Colon (tissue), 2 donors: ENCODE data around the gene MLN.

Source experiments
- FAIRE-seq: peaks from 2 replicates; lab custom pipeline; 2012; peaks lifted over from hg19 to GRCh38; lab: Jason Lieb, UNC
- donor health status: control.
- donor health status: control.

Gene MLN, protein sequence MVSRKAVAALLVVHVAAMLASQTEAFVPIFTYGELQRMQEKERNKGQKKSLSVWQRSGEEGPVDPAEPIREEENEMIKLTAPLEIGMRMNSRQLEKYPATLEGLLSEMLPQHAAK

DNA sequence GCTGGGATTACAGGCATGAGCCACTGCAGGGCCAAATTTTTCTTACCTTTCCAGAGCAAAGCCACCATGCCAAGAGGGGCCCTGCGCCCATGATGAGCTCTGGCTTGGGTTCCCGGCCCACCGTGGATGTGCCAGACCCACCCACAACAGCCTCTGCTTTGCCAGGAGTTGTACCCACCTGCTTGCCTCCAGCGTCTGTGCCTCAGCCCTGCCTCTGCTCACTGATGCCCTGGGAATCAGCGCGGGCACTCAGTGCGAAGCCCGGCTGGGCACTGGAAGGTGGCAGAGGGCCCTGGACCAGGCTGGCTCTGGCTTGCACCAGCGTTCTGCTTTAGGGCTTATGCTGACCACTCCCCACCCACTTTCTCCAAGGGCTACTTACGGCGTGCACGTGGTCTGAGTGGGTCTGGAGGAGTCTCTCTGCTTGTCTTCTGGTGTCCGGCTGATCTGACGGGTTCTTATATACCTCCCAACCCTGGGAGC, at the start of gene MLN:
TSS of gene MLN (minus strand) at position 433 of the 483 bp plus-strand sequence. CDS start 2,840 bp downstream, outside the sequence.
- FAIRE-seq, result no peak

DNA sequence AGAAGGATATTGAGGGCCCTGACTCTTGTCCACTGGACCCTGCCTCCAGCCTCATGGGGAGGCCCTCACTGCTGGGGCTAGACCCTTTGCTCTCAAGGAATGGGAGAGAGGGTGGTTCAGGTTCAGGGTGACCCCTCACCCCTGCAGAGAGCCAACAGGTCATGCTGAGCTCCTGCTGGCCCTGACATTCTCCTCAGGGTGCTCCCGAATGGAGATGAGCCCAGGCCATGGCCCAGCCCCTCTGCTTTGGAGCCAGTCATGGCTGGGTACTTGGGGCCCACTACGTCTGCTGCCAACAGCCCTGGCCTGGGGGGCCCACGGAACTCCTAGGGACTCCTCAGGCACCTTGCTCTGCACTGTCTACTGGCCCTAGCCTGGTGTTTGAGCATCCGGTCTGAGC, 49.2 kb upstream of the MLN start:
- FAIRE-seq, result no peak

DNA sequence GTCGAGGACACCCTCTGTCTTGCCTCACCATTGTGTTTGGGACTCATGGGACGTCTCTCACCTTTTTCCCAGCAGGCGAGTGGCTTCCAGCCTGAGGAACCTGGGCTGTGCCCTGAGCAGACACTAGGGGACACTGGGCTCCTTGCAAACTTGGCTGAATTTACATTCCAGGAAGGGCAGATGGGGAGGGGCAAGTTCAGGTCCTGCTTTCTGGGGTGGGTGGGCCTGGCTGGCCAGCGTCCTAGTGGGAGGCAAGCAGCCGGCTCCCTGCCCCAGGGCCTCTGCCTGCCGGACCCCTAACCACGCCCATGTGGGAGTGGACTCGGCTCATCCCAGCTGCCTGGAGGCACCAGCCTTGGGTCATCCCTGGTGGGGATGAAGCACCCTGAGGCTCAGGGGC, 48.2 kb upstream of the MLN start:
- no peak for FAIRE-seq

DNA sequence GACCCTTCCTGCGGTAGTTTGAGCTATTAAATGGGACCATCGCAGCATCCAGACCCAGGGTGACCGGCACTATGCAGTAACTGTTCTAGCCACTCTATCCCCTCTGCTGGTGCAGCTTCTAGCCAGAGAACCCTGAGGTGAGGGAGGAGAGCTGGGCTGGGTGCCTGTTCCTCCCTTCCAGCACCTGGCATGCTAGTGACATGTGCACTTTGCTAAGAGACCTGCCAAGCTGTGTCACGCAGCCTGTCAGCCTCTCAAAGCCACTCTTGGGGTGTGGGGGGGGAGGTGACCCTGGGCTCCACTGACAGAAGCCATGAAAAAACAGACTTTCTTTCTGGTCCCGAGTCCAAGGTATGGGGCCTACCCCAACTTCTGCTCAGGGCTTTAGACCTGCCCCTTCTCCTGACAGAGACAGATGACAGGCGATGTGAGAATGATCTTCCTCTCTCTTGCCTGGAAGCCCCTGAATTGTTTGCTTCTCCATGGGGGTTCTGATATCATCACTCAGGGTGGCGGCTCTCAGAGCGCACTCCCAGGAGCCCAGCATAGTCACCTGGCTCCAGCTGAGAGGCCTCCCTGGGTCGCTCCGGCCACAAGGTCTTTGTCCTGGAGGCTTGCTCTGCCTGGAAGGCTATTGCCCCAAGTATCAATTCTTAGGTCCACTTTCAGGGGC, 47.2 kb upstream of the MLN start:
- no peak for FAIRE-seq

DNA sequence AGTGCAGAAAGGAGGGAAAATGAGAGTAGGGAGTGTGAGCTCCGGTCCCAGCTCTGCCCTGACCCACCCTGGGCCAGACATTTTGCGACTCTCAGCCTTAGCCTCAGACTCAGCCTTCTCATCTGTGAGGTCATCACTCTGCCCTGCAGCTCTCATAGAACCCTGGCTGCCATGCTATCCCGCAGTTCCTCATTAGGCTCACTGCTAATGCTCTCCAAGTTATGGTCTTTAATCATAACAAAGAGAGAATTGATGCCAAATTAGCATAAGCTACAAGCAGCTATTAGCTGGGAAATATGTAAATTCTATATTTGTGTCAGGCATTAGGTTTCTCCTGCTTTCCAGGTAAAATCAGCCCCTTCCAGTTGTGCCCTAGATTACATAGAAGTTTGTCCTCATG, 46.5 kb upstream of the MLN start:
- no peak for FAIRE-seq

DNA sequence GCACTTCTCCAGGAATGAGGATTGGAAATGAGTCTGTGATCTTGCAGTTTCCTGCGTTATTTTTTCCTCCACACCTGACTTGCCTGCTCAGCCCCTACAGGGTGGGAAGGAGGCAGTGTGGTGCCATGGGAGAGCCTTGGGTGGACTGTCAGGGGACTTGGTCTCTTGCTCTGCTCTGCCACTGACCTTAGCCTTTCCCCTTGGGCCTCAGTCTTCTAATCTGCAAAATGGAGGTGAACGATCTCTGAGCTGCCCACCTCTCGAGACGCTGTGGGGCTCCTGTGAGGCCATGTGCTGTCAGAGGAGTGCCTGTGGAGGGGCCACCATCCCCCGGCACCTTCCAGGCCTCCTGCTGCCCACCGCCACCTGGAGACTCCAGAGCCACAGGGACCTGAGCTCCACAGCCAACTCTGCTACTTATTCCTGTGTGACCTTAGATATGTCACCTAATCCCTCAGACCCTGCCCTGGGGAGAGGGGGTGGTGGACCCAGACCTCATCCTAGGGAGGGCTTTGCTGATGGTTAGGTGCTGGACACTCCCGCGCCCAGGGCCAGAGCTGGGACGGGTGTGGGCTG, 45.8 kb upstream of the MLN start:
- no peak for FAIRE-seq

DNA sequence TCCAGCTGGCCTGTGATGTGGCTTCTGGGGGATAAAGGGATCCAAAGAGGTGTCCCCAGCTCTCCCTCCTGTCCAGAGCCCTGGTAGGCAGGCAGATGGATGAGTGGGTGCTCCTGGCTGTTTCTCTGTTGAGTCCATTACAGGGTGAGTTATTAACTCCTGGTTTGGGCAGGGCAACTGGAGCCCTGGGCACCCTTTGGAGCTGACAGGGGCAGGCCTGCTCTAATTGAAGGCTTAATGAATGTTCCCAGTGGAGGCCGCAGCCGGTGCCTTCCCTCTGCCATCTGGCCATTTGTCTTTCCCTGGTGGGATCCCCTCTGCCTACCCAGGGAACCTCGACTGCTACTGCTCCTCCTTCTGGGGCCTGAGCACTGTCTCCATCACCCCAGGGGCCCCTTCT, 44.7 kb upstream of the MLN start:
- FAIRE-seq, result no peak

DNA sequence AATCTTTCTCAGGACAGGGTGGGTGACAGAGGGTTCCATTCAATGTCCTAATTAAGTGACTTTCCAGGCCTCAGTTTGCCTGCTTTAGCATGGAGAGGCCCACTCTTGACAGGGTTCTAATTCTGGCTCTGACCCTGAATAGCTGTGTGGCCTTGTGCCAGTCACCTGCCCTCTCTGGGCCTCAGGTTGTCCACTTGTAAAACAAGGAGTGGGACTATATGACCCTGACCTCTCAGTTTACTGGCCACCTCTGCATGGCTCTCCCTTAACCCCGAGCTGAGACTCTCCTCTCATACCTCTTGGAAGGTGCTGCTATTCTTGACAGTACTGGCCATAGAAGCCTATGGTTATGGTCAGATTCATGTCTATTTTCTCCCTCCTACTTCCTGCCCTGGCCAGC, 44.1 kb upstream of the MLN start:
- FAIRE-seq, result no peak

DNA sequence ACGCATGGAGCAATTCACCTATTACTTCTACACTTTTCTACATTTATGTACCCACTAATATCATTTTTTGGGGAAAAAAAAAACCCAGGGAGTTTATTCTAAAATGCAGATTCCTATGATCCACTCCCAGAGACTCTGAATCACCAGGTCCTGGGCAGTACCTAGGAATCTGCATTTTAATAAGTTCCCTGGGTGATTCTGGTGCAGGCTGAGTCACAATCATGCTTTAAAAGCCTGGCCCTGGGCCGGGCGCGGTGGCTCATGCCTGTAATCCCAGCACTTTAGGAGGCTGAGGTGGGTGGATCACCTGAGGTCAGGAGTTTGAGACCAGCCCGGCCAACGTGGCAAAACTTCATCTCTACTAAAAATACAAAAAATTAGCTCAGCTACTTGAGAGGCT, 43.3 kb upstream of the MLN start:
- no peak for FAIRE-seq

DNA sequence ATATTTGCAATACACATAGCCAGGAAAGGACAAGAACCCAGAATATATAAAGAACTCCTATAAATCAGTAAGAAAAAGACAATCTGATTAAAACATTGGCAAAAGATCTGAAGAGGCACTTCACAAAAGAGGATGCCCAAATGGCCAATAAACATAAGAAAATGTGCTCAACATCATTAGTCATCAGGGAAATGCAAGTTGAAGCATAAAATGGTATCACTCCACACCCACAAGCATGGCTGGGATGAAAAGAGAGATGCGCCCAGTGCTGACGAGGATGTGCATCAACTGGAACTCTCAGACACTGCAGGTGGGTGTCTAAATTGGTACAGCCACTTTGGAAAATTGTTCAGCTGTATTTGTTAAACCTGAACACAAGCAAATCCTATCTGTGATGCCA, 42.4 kb upstream of the MLN start:
- no peak for FAIRE-seq

DNA sequence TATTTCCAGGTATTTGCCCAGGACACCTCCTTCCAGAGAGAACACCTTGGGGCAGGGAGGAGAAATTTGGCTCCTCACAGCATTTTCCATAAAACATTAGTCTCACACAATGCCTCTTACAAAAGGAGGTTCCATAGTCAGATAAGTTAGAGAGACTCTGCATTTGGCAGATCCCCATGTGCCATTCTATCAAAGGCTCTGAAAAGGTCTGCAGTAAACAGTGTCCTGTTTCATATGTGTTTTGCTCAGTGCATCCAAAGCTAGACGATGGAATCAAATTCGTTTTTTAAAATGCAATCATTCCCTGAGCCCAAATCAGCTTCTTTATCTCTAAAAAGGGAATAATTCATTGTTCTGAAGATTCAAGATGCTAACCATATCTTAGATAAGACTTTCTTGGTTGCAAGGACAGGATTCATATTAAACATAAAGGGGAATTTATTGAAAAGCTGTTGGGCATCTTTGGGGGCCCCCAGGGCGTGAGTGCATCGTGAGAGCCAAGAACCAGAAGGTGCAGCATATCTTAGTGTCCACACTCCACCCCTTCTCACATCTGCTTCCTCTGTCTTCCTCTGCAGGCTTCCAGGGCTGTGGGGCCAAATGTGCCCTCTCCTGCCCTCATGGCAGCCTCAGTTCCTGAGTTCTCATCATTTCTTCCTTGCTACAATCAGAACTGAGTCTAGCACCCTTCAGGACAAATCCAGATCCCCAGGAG, 41.4 kb upstream of the MLN start:
- no peak for FAIRE-seq

DNA sequence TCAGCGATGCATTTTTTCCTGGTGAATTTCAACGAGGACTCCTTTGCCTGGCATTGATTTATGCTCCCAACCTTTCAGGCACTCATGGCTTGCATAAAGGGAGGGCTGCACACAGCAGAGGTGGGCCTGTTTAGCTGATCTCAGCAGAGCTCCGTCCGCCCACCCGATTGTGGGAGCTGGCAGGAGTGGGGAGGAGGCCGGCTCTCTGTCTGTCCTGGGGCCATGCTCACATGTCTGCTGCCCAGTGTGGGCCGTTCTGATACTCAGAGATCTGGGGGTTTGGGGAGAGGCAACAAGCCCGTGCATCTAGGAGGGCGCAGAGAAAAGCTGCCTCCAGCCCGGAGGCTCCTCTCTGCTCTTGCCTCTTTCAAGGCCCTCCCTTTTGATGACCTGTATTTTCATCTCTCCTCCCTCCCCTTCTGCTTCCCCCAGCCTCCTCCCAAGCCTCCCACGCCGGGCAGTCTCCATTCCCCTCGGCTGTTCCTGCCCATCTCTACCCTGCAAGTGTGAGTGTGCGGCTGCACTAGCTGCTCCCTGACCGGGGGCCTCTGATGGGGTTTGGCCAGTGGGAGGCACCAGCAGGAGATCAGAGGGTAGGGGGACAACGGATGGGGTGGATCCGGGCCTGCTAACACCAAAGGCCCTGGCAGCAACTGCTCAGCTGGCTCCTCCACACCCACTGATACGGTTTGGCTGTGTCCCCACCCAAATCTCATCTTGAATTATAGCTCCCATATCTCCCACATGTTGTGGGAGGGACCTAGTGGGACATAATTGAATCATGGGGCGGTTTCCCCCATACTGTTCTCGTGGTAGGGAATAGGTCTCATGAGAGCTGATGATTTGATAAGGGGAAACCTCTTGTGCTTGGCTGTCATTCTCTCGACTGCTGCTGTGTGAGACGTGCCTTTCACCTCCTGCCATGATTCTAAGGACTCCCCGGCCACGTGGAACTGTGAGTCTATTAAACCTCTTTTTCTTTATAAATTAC, 39.6 kb upstream of the MLN start:
- no peak for FAIRE-seq

DNA sequence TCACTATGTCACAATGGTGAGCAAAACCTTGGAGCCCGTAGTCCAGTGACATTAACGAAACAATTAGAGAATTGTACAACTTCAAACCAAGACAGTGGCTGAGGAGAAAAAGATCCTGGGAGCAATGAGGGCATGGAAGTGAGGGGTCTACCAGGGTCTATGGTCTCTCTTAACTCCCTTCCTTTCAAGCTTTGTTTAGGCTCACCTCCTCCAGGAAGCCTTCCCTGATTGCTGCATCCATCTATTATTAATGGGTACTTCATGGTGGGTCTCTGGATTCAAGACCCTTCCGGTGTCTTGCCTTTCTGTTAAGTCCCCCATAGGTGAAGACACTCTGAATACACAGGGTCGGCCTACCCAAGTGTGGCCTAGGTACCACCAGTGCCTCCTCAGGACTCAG, 38.1 kb upstream of the MLN start:
- no peak for FAIRE-seq

DNA sequence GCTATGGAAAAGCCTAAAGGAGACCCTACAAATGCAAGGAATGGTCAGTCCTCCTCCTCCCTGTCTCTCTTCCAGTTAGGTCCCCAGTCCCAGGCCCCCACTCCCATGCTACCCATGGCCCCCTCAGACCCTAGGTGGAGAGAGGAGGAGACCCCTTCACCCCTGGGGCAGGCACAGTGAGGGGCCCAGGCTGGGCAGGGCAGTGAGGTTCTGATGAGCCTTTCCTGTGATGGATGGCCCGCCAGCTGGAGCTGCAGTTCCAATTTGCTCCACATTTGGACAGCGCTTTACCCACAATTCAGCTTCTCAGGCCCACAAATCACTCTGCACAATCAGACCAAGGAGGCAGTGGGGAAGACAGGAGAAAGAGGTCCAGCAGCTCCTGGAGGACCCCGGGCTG, 37.3 kb upstream of the MLN start:
- FAIRE-seq, result no peak

DNA sequence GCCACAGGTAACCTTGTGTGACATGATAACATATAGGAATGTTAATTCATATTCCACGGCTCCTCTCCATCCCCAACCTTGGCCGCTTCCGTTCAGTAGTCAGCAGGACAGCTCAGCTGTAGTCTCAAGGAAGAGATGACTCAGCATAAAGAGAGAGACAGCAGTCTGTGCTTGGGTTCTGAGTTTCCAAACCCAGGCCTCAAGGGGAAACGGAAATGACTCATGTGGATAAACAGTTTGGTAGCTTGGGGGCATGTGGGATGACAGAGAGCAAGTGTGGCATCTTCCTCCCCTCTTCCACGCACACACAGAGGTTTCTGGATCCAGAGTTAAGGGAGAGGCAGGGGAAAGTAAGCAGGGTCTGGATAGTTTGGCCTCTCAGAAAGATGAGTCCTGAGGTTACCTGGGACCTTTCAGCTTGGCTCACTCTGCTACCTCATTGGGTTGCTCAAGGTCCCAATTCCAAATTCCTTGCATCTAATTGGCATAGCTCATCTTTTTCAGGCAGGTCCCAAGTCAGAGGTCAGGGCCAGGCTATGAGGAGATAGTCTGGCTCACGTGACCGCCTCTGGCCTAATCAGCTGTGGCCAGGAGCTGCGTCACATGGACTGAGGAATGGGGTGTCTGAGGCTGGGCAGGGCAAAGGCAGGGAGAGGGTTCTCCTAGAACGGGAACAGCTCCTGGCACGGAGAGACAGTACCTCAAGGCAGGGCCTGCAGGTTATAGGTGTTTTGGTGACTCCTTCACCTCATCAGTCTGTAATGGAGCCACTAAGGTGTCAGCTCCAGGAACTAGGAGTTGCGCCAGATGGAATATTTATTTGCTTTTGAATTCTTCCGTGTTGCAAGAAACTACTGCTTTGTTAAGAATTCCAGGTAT, 36.5 kb upstream of the MLN start:
- no peak for FAIRE-seq

DNA sequence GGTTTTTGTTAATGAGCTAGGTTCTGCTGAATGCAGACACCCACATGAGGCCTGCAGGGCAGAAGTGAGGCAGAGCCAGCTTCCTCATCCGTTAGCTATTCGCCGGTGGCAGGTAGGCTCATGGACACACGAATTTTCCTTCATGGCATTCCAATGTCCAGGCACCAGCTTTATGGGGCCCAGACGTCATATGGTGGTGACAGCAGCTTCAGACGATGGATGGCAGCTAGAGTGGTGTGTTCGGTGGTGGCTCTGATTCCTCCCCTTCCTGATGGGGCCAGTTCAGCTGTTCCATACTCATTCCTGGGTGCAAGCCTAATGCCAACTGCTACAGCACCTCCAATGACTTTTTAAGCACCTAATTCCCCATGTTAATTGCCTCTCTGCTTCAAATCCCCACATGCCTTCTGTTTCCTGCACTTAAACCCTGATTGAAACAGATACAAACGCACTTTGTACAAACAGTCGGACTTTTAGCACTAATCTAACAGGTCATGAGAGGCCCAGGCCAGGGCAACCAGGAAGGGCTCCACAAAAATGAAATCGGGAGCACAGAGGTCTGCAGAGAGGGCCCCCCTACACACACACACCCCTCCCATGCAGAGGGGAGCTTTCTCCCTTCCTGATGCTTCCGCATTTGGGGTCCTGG, 35.7 kb upstream of the MLN start:
- no peak for FAIRE-seq

DNA sequence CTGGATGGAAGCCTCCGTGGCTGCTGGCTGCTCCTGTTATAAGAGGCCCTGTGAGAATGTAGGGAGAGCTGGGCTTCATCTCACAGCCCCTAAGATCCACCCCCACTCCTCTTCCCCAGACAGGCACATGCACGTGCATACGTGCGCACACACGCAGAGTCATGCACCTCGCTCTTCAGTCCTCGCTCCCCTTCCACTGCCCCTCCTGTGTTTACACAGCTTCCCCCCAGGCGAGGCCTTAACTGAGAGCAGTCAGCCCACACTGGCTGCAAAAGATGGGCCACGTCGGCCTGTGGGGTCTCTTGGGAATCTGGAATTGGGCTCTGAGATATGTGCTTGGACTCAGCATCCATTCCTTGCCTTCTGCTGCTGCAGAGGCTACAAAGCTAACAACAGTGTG, 35.2 kb upstream of the MLN start:
- FAIRE-seq, result no peak

DNA sequence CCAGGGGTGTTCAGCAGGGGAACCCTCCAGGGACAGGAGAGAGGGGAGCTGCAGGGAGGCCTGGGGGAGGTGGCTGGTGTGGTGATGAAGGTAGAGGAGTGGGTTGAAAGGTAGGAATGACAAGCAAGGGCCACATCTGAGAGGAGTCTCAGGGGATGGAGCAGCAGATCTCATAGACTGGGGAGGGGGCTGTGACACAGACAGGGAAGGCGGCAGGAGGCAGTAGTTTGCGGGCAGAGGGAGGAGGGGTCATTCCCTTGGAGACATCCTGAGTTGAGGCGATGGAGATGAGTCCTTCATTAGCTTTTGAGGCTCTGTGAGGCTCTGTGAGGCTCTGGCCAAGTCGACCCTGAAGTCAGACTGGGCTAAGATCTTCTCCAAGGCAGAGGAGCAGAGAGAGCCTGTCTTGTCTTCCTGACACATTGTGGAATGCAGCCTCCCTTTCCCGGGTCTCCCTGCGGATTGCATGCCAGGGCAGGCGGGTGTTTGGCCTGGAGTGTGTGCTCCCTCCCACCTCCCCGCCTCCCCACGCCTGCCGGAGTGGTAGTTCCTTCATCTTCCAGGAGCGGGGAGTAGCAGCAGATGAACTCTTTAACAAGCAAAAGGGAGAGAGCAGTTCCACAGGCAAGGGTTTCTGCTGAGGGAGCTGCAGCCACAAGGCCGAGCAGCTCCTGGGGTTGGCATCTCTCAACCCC, 34.3 kb upstream of the MLN start:
- no peak for FAIRE-seq

DNA sequence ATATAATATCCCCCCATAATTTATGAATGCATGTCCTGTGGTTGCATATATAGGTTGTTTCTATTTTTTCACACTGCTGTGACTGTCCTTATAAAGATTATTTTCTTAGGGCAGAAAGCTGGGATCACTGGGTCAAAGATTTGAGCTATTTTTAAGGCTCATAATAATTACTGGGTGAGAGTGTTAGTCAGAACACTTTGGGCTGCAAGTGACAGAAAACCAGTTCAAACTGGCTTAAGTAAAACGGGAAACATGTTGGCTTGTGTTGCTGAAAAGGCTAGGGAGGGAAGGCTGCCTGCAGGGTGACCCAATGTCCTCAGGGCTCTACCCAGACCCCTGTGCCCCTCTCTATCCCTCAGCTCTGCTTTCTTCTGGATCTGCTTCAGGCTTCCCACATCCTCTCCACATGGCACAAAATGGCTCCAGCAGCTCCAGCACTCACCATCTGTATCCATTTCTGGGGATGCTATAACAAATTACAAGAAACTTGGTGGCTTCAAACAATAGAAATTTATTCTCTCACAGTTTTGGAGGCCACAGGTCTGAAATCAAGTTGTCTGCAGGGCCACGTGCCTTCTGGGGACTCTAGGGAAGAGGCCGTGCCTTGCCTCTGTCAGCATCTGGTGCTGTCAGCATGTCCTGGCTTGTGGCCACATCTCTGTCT, 33.1 kb upstream of the MLN start:
- FAIRE-seq, result no peak
